WI38 (cell line): ENCODE measurements around the gene LYZL1.

ENCODE experiments used
- H3K4me3 ChIP-seq: 2 replicates; pipeline ENCODE4 v1.5.1; 2011; ENCODE audit warnings: low read depth, mild to moderate bottlenecking, control low read depth, low read length
- CTCF ChIP-seq: IDR thresholded peaks from 2 replicates; pipeline ENCODE4 v1.5.1; 2012; ENCODE audit warnings: low read depth, mild to moderate bottlenecking, control low read depth, low read length

The LYZL1 gene

GRCh38 chr10:29245476-29245875, 43.4 kb upstream of the LYZL1 start:
- TF ChIP-seq CTCF: no peak
- no peak overlapping the region for H3K4me3 ChIP-seq

- H3K4me3 ChIP-seq: no peak overlapping the region
- no peak for TF ChIP-seq CTCF
These were observed 42.4 kb upstream of the LYZL1 start for GRCh38 chr10:29246449-29246848.

GRCh38 chr10:29248158-29248557, 40.7 kb upstream of the LYZL1 start:
- H3K4me3 ChIP-seq: no peak overlapping the region
- TF ChIP-seq CTCF: no peak

GRCh38 chr10:29249018-29249417, 39.9 kb upstream of the LYZL1 start:
- no peak for TF ChIP-seq CTCF
- H3K4me3 ChIP-seq: no peak overlapping the region

- no peak for TF ChIP-seq CTCF
- H3K4me3 ChIP-seq: no peak overlapping the region
These were observed 38.8 kb upstream of the LYZL1 start for GRCh38 chr10:29250066-29250465.

- TF ChIP-seq CTCF: no peak
- H3K4me3 ChIP-seq: no peak overlapping the region
These were observed 35.8 kb upstream of the LYZL1 start for GRCh38 chr10:29252811-29253689.

GRCh38 chr10:29253690-29254029, 35.2 kb upstream of the LYZL1 start:
- no peak overlapping the region for H3K4me3 ChIP-seq
- no peak for TF ChIP-seq CTCF
